Caco-2 (cell line): ENCODE results near the gene ACOT11. TPM values are rescaled to one million over a fixed set of nuclear protein-coding genes. Genes with fewer than 3 reads are reported as not detected.

Experiments
- BruUV-seq: library from RNA; stranded (reverse); fragments of 400-500 nt; replicated peaks from 2 replicates; lab custom pipeline; 2021; lab: Mats Ljungman, UMichigan
- CTCF ChIA-PET: fragments of 300-600 bp; sonication (Branson Sonifier 250); formaldehyde crosslinking; loops from one replicate; lab custom pipeline; 2022; ENCODE audit warnings: antibody characterized with exemption; lab: Charles Lee
- POLR2A ChIA-PET: fragments of 300-600 bp; sonication (Branson Sonifier 250); formaldehyde crosslinking; loops from one replicate; lab custom pipeline; 2022; ENCODE audit warnings: antibody characterized with exemption; lab: Charles Lee
- DNase-seq, 2 experiments: peaks; one replicate each; pipeline versions ENCODE4 v3.0.0 to v3.0.0-alpha.2; 2020 to 2022
- H3K27me3 ChIP-seq: replicated peaks from 2 replicates; pipeline ENCODE4 v1.6.0; 2011; ENCODE audit warnings: low read length; ENCODE audit not compliant: control insufficient read depth, insufficient read depth
- H3K36me3 ChIP-seq: 2 replicates; pipeline ENCODE4 v1.5.1; 2011; ENCODE audit warnings: low read length; ENCODE audit not compliant: control insufficient read depth, insufficient read depth
- H3K4me1 ChIP-seq: fragments of 250-450 bp; sonication (Bioruptor Pico); 2 replicates; pipeline ENCODE4 v1.5.1; 2020; ENCODE audit warnings: mild to moderate bottlenecking
- H3K4me3 ChIP-seq: 2 replicates; pipeline ENCODE4 v1.5.1; 2011; ENCODE audit warnings: low read depth, mild to moderate bottlenecking, control low read depth, low read length
- H3K9me3 ChIP-seq: fragments of 250-450 bp; sonication (Bioruptor Pico); 2 replicates; pipeline ENCODE4 v1.5.1; 2020; ENCODE audit warnings: mild to moderate bottlenecking, moderate library complexity
- H3K27ac Mint-ChIP-seq: one replicate; pipeline ENCODE4 v1.8.0; 2022; ENCODE audit warnings: mixed read lengths; ENCODE audit not compliant: unreplicated experiment
- H3K27me3 Mint-ChIP-seq: one replicate; pipeline ENCODE4 v1.8.0; 2022; ENCODE audit warnings: mixed read lengths; ENCODE audit not compliant: insufficient read depth, unreplicated experiment
- H3K36me3 Mint-ChIP-seq: one replicate; pipeline ENCODE4 v1.8.0; 2022; ENCODE audit warnings: mild to moderate bottlenecking, mixed read lengths; ENCODE audit not compliant: insufficient read depth, unreplicated experiment
- H3K4me1 Mint-ChIP-seq: one replicate; pipeline ENCODE4 v1.8.0; 2022; ENCODE audit warnings: low read depth, mixed read lengths; ENCODE audit not compliant: unreplicated experiment
- H3K4me3 Mint-ChIP-seq: one replicate; pipeline ENCODE4 v1.8.0; 2022; ENCODE audit warnings: mild to moderate bottlenecking, moderate library complexity, mixed read lengths; ENCODE audit not compliant: unreplicated experiment
- H3K9me3 Mint-ChIP-seq: one replicate; pipeline ENCODE4 v1.8.0; 2022; ENCODE audit warnings: mixed read lengths; ENCODE audit not compliant: unreplicated experiment
- intact Hi-C: fragments of 100-400 bp; cut with micrococcal nuclease; formaldehyde crosslinking; loops from one replicate; pipeline ENCODE4 v1.10.0; 2022; ENCODE audit not compliant: unreplicated experiment
- total RNA-seq: library from RNA; stranded (reverse); gene quantifications from 2 replicates; pipeline ENCODE4 v1.2.3, GENCODE V29; 2022
- TF ChIP-seq, protein P1 (sequence below), 2 experiments: fragments of 200-600 bp in 1 of 2; IDR thresholded peaks; 1 replicate in 1 of 2; 2 replicates in 1 of 2; pipeline versions ENCODE4 v1.5.1 to v1.8.0; 2011 to 2022; ENCODE audit warnings: antibody characterized with exemption in 1 of 2, control low read depth in 1 of 2, inconsistent platforms in 1 of 2, low read depth in 1 of 2, low read length in 1 of 2, mild to moderate bottlenecking in 1 of 2, moderate library complexity in 1 of 2; ENCODE audit not compliant: insufficient read depth in 1 of 2, severe bottlenecking in 1 of 2, unreplicated experiment in 1 of 2

Gene ACOT11
- total RNA-seq, 1 experiment from 2014 or later = 4.1 TPM

DNA sequence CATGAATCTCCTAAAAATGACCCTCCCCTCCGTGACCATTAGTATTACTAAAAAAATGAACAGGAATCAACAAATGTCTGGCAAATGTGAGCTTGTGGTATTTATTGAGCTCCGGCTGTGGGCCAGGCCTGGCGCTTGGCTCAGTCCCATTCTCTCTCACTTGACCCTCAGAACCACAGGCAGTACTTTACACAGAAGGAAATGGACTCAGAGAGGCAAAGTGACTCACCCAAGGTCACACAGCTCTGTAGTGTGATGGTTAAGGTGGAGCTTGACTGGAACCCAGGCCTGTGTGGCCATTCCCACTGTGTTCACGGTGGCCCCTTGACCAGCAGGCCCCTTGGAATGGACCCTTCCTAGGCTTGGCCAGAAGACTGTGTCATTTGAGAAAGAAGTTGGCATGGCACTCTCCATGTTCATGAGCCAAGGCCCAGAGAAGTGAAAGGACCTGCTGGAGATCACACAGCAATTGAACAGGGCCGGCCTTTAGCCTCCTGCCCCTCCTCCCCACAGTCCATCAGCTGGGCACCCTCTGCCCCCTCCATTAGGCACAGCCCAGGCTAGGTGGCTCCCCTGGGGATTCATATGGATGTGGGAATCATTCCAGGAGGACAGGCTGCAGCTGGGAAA is 43.2 kb downstream of the ACOT11 start:
- intact Hi-C loops = no loop called here
- Mint-ChIP-seq H3K4me1 (no peaks in the 10 kb centered on the region), H3K36me3 (no peaks in the 10 kb centered on the region), H3K9me3 (no peaks in the 10 kb centered on the region), H3K4me3 (no peak overlapping the region), H3K27me3 (no peaks in the 10 kb centered on the region), H3K27ac (no peak overlapping the region)
- Histone ChIP-seq H3K27me3 (no peaks in the 10 kb centered on the region), H3K9me3 (no peaks in the 10 kb centered on the region), H3K36me3 (no peaks in the 10 kb centered on the region), H3K4me3 (no peak overlapping the region), H3K4me1 (no peaks in the 10 kb centered on the region)
- ChIA-PET CTCF (no interaction called here), POLR2A (no interaction called here)
- no TSS peak for BruUV-seq
- no peak for DNase-seq
- TF ChIP-seq, protein P1, sequence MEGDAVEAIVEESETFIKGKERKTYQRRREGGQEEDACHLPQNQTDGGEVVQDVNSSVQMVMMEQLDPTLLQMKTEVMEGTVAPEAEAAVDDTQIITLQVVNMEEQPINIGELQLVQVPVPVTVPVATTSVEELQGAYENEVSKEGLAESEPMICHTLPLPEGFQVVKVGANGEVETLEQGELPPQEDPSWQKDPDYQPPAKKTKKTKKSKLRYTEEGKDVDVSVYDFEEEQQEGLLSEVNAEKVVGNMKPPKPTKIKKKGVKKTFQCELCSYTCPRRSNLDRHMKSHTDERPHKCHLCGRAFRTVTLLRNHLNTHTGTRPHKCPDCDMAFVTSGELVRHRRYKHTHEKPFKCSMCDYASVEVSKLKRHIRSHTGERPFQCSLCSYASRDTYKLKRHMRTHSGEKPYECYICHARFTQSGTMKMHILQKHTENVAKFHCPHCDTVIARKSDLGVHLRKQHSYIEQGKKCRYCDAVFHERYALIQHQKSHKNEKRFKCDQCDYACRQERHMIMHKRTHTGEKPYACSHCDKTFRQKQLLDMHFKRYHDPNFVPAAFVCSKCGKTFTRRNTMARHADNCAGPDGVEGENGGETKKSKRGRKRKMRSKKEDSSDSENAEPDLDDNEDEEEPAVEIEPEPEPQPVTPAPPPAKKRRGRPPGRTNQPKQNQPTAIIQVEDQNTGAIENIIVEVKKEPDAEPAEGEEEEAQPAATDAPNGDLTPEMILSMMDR (IDR thresholded peaks at IDR 0.05; ENCODE audit: insufficient read depth in 1 of 2, low read depth in 1 of 2, low read length in 1 of 2, severe bottlenecking in 1 of 2, unreplicated experiment in 1 of 2) = no peak

DNA sequence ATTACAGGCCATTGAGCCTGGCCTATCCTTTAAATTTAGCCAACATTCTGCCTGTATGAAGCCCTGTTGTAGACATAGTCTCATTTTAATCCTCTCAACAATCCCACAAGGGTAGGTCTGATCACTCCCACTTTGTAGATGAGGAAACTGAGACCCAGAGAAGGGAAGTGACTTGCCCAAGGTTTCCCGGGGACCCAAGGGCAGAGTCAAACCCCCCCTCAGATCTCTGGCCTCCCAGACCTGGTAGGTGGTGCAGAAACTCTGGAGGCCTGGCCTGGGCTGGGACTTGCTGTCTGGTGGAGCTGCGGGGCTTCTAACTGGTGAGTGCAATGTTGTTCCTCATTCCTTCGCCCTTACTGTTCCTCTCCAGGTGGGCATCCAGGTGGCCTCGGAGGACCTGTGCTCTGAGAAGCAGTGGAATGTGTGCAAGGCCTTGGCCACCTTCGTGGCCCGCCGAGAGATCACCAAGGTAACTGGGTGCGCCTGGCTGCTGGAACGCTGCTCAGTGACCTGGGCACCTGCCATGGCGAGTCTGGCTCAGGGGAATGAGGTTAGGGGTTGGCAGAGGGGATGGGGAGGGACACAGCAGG is 45.6 kb downstream of the ACOT11 start:
- no peak overlapping the region for H3K27ac Mint-ChIP-seq
- TF ChIP-seq, protein P1 (IDR thresholded peaks at IDR 0.05; ENCODE audit: insufficient read depth in 1 of 2, low read depth in 1 of 2, low read length in 1 of 2, severe bottlenecking in 1 of 2, unreplicated experiment in 1 of 2) = no peak
- no peaks in the 10 kb centered on the region for H3K9me3 Mint-ChIP-seq
- POLR2A ChIA-PET = no interaction called here
- H3K4me1 Mint-ChIP-seq = no peaks in the 10 kb centered on the region
- H3K4me1 ChIP-seq = no peaks in the 10 kb centered on the region
- no peaks in the 10 kb centered on the region for H3K27me3 Mint-ChIP-seq
- no TSS peak for BruUV-seq
- no peaks in the 10 kb centered on the region for H3K36me3 ChIP-seq
- no peak overlapping the region for H3K4me3 Mint-ChIP-seq
- no peaks in the 10 kb centered on the region for H3K36me3 Mint-ChIP-seq
- intact Hi-C loops = no loop called here
- no peak overlapping the region for H3K4me3 ChIP-seq
- no peak for DNase-seq
- no peaks in the 10 kb centered on the region for H3K27me3 ChIP-seq
- no peaks in the 10 kb centered on the region for H3K9me3 ChIP-seq
- CTCF ChIA-PET = no interaction called here

DNA sequence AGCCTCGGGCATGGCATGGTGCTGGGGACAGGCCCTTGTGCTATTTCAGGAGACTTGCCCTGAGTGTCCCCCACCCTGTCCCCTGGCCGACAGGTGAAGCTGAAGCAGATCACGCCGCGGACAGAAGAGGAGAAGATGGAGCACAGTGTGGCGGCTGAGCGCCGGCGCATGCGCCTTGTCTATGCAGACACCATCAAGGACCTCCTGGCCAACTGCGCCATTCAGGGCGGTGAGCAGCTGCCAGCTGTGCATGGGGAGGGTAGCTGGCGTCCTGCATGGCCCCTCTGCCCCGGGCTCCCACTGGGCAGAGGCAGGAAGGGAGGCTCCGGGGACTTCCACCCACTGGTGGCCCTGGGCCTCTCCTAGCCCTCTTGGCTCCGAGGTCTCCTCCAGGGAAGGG is 46.4 kb downstream of the ACOT11 start:
- H3K4me1 Mint-ChIP-seq = no peaks in the 10 kb centered on the region
- DNase-seq = no peak
- intact Hi-C loops = no loop called here
- H3K4me3 ChIP-seq = no peak overlapping the region
- H3K4me1 ChIP-seq = no peaks in the 10 kb centered on the region
- no peaks in the 10 kb centered on the region for H3K27me3 ChIP-seq
- TF ChIP-seq, protein P1 (IDR thresholded peaks at IDR 0.05; ENCODE audit: insufficient read depth in 1 of 2, low read depth in 1 of 2, low read length in 1 of 2, severe bottlenecking in 1 of 2, unreplicated experiment in 1 of 2) = no peak
- ChIA-PET CTCF (no interaction called here), POLR2A (interaction anchor here (0.6 kb wide), 1 partner anchor 106 kb away, joined by 5 read pairs; no protein-coding TSS in a partner anchor)
- H3K36me3 Mint-ChIP-seq = no peaks in the 10 kb centered on the region
- H3K27me3 Mint-ChIP-seq = no peaks in the 10 kb centered on the region
- no peaks in the 10 kb centered on the region for H3K9me3 ChIP-seq
- H3K27ac Mint-ChIP-seq = no peak overlapping the region
- no peaks in the 10 kb centered on the region for H3K36me3 ChIP-seq
- H3K9me3 Mint-ChIP-seq = no peaks in the 10 kb centered on the region
- no TSS peak for BruUV-seq
- H3K4me3 Mint-ChIP-seq = no peak overlapping the region
